Aorta (tissue), 5 donors: ENCODE data around the gene MYH15. TPM values are rescaled to one million over a fixed set of nuclear protein-coding genes. Genes with fewer than 3 reads are reported as not detected.

ENCODE experiments used
- ATAC-seq: fragments of 200-7000 bp; cut with Tn5 transposase; one replicate; pipeline ENCODE4 v1.9.1; 2022; ENCODE audit warnings: moderate library complexity; ENCODE audit not compliant: low FRiP score
- DNase-seq, 2 donors: peaks; one replicate each; pipeline ENCODE4 v3.0.0-alpha.2; 2020
- H3K27ac ChIP-seq, 2 donors: one replicate each; pipeline ENCODE4 v1.5.1; 2013; ENCODE audit warnings: low read length in 2 of 2, mild to moderate bottlenecking in 2 of 2, moderate library complexity in 2 of 2, control low read depth in 1 of 2, inconsistent platforms in 1 of 2, low read depth in 1 of 2
- H3K27me3 ChIP-seq, 2 donors: one replicate each; pipeline ENCODE4 v1.6.1; 2013; ENCODE audit warnings: control low read depth in 1 of 2, low read length in 1 of 2, mild to moderate bottlenecking in 1 of 2, moderate library complexity in 1 of 2; ENCODE audit not compliant: insufficient read depth in 2 of 2, control insufficient read depth in 1 of 2
- H3K36me3 ChIP-seq, 2 donors: one replicate each; pipeline ENCODE4 v1.6.1; 2013; ENCODE audit warnings: control low read depth in 1 of 2, low read length in 1 of 2, mild to moderate bottlenecking in 1 of 2; ENCODE audit not compliant: insufficient read depth in 2 of 2, control insufficient read depth in 1 of 2
- H3K4me1 ChIP-seq, 2 donors: one replicate each; pipeline ENCODE4 v1.6.1; 2013; ENCODE audit warnings: low read length in 2 of 2, control low read depth in 1 of 2, mild to moderate bottlenecking in 1 of 2, moderate library complexity in 1 of 2; ENCODE audit not compliant: insufficient read depth in 2 of 2, control insufficient read depth in 1 of 2
- H3K4me3 ChIP-seq, 2 donors: one replicate each; pipeline ENCODE4 v1.5.1; 2013; ENCODE audit warnings: low read length in 2 of 2, control low read depth in 1 of 2, mild to moderate bottlenecking in 1 of 2
- H3K9me3 ChIP-seq: one replicate; pipeline ENCODE4 v1.6.1; 2013; ENCODE audit warnings: mild to moderate bottlenecking, low read length; ENCODE audit not compliant: control insufficient read depth
- WGBS, 2 donors: extraction: QIAGEN DNeasy Blood & Tissue Kit; methylation state at CpG; one replicate each; pipeline ENCODE4 v1.1.7; 2013; 5-methylcytosine and 5-hydroxymethylcytosine counted together
- intact Hi-C, 2 donors: fragments of 100-400 bp; cut with DNase I; formaldehyde crosslinking; loops; one replicate each; pipeline versions ENCODE4 v1.14.2 to v1.15.0; 2022
- polyA plus RNA-seq, 2 donors: library from polyadenylated mRNA; stranded (reverse); fragments of 200-250 nt; gene quantifications; one replicate each; pipeline ENCODE4 v1.2.3, GENCODE V29; 2013
- total RNA-seq, 2 donors: library from RNA; stranded (reverse); fragmentation: NEBNext Ultra II Directional; extraction: Animal tissue kit (Norgen Biotek cat#: 25700); gene quantifications; one replicate each; pipeline ENCODE4 v1.2.1, GENCODE V29; 2021
- donor health status: healthy with polysubstance abuse.
- donor health status: Bipolar disorder and iron deficiency.
- donor health status: DM: no; HTN: no; CAD: no.
- donor health status: DM: no; HTN: no; CAD: no.
- donor health status: DM: yes; HTN: yes; CAD: no.

MYH15 gene
- total and polyA plus RNA-seq, 4 donors, result 0.03 to 0.15 (median 0.05) TPM; not detected in 1

DNA sequence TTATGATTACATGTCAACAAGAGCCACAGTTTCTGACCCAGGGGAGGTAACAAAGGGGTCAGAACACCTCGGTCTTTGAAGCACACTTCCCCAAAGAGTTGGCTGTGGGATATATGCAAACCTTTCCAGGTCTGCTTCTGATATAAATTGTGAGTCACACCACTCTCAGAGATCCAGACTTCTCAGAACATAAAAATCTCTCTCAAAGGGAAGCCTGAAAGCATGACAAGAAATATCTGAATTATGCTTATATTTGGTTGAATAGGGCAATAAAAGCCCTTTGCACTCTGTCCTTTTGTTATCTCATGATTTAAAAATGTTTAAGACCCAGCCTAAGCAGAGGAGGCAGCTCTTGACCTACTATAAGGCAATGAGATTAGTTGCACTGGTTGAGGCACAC lies 56.8 kb downstream of the MYH15 start:
- H3K36me3 ChIP-seq, result no peaks in the 10 kb centered on the region
- no peak for ATAC-seq
- peaks cover 1% of the 10 kb centered on the region for H3K9me3 ChIP-seq
- 54 to 67% methylated on average over 1 of the region's 1 CpG for WGBS, 2 donors
- no peak overlapping the region for H3K27ac ChIP-seq
- H3K27me3 ChIP-seq, result no peaks in the 10 kb centered on the region
- no peak overlapping the region for H3K4me3 ChIP-seq
- intact Hi-C loops, result no loop called here
- no peaks in the 10 kb centered on the region for H3K4me1 ChIP-seq
- DNase-seq, result no peak

GRCh38 chr3:108450444-108450843 lies 60.0 kb downstream of the MYH15 start:
- no peak overlapping the region for H3K4me3 ChIP-seq
- WGBS, 2 donors, result 41 to 76% methylated on average over 2 of the region's 2 CpGs
- no peaks in the 10 kb centered on the region for H3K27me3 ChIP-seq
- ATAC-seq, result no peak
- no peaks in the 10 kb centered on the region for H3K36me3 ChIP-seq
- peaks cover 4% of the 10 kb centered on the region for H3K9me3 ChIP-seq
- DNase-seq, result no peak
- H3K4me1 ChIP-seq, result no peaks in the 10 kb centered on the region
- intact Hi-C loops, result no loop called here
- H3K27ac ChIP-seq, result no peak overlapping the region

DNA sequence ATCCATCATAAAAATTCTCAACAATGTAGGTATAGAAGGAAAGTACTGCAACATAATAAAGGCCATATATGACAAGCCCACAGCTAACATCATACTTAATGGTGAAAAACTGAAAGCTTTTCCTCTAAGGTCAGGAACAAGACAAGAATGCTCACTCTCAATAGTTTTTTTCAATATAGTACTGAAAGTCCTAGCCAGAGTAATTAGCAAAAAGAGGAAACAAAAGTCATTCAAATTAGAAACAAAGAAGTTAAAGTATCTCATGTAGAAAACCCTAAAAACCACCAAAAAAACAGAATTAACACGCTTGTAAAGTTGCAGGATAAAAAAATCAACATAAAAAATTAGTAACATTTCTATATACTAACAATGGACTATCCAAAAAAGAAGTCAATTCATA lies 61.8 kb downstream of the MYH15 start:
- Histone ChIP-seq H3K27me3 (no peaks in the 10 kb centered on the region), H3K9me3 (peaks cover 3% of the 10 kb centered on the region), H3K4me1 (no peaks in the 10 kb centered on the region), H3K36me3 (no peaks in the 10 kb centered on the region), H3K27ac (no peak overlapping the region), H3K4me3 (no peak overlapping the region)
- 77 to 79% methylated on average over 1 of the region's 1 CpG for WGBS, 2 donors
- no peak for DNase-seq
- intact Hi-C loops, result no loop called here
- no peak for ATAC-seq

DNA sequence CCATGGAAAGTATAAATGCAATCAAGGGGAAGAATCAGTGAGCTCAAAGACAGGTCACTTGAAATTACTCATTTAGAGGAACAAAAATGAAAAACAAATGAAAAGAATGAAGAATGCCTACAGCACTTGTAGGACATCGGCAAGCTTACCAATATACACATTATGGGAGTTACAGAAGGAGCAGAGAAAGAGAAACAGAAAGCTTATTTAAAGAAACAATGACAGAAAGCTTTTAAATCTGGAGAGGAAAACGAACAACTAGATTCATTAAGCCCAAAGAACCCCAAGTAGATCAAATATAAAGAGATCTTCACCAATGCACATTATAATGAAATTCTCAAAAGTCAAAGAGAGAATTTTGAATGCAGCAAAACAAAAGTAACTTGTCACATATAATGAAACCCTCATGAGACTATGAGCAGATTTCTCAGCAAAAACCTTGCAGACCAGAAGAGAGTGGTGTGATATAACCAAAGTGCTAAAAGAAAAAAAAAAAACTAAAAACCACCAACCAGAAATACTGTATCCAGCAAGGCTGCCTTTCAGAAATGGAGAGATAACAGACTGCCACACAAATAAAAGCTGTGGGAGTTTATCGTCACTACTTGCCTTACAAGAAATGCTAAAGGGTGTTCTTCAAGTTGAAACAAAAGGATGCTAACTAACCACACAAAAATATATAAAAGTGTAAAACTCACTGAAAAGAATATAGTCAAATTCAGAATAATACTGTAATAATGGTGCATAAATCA lies 63.1 kb downstream of the MYH15 start:
- intact Hi-C loops, result no loop called here
- Histone ChIP-seq H3K36me3 (no peaks in the 10 kb centered on the region), H3K27me3 (no peaks in the 10 kb centered on the region), H3K4me1 (no peaks in the 10 kb centered on the region), H3K4me3 (no peak overlapping the region), H3K9me3 (peaks cover 3% of the 10 kb centered on the region), H3K27ac (no peak overlapping the region)
- ATAC-seq, result no peak
- no peak for DNase-seq
- 66 to 85% methylated on average over 3 of the region's 3 CpGs for WGBS, 2 donors

DNA sequence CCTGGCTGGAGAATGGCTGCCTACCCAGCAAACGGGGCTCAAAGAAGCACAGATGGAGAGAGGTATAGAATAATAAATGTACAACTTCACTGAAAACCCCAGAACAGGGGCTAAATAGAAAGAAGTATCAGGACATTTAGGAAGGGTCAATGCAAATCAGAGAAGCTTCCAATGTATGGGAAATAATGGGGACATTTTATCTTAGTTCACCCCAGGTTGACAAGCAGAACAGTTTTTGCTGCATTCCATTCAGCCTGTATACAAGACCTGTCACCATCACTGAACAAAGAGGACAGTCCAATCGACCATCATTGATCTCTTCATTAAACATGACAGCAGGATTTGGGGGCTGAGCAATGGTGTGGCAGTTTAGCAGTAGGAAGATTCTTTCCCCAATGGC lies 68.1 kb downstream of the MYH15 start:
- DNase-seq (no peak), ATAC-seq (no peak)
- H3K4me3 ChIP-seq, result no peak overlapping the region
- no peaks in the 10 kb centered on the region for H3K4me1 ChIP-seq
- WGBS, 2 donors, result 51 to 53% methylated on average over 2 of the region's 2 CpGs
- H3K27ac ChIP-seq, result no peak overlapping the region
- H3K9me3 ChIP-seq, result peaks cover 3% of the 10 kb centered on the region
- intact Hi-C loops, result no loop called here
- H3K36me3 ChIP-seq, result no peaks in the 10 kb centered on the region
- H3K27me3 ChIP-seq, result no peaks in the 10 kb centered on the region

DNA sequence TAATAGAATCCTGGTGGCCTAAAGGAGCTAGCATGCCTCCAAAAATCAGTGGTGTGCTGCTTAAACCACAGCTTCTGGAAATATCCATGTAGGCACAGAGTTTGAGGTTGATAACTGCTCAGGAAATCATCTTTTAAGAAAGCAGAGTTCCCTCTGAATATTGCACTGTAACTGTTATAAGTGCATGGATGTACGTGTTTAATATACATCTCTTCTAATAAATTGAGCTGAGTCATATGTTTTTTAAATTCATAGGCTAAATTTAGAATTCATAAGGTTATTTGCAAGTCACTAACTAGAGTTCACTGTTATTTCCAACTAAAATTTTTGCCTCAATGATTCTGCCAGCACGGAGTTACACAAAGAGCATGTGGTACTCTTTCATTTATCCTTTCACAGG lies 68.9 kb downstream of the MYH15 start:
- H3K27me3 ChIP-seq, result no peaks in the 10 kb centered on the region
- no peaks in the 10 kb centered on the region for H3K4me1 ChIP-seq
- DNase-seq (no peak), ATAC-seq (no peak)
- H3K36me3 ChIP-seq, result no peaks in the 10 kb centered on the region
- H3K4me3 ChIP-seq, result no peak overlapping the region
- no peak overlapping the region for H3K27ac ChIP-seq
- 42 to 51% methylated on average over 2 of the region's 2 CpGs for WGBS, 2 donors
- intact Hi-C loops, result no loop called here
- peaks cover 3% of the 10 kb centered on the region for H3K9me3 ChIP-seq

- DNase-seq (no peak), ATAC-seq (no peak)
- Histone ChIP-seq H3K27ac (no peak overlapping the region), H3K4me1 (no peaks in the 10 kb centered on the region), H3K27me3 (no peaks in the 10 kb centered on the region), H3K36me3 (no peaks in the 10 kb centered on the region), H3K4me3 (no peak overlapping the region), H3K9me3 (peaks cover 1% of the 10 kb centered on the region)
- WGBS, 2 donors, result 62 to 65% methylated on average over 7 of the region's 7 CpGs
- intact Hi-C loops, result no loop called here
These were observed 69.3 kb downstream of the MYH15 start for GRCh38 chr3:108441071-108441507.

DNA sequence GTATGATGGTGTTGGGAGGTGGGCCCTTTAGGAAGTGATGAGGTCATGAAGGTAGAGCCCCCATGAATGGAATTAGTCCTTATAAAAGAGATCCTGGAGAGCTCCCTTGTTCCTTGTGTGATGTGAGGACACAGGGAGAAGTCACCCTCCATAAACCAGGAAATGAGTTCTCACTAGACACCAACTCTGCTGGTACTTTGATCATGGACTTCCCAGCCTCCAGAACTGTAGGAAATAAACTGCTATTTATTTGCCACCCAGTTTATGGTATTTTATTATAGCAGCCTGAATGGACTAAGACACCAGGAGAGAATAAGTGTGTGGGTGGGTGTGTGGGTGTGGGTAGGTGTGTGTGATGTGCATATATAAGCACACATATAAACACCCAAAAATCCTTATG lies 71.9 kb downstream of the MYH15 start:
- intact Hi-C loops, result no loop called here
- DNase-seq (no peak), ATAC-seq (no peak)
- no peaks in the 10 kb centered on the region for H3K9me3 ChIP-seq
- no peaks in the 10 kb centered on the region for H3K27me3 ChIP-seq
- no peaks in the 10 kb centered on the region for H3K4me1 ChIP-seq
- H3K27ac ChIP-seq, result no peak overlapping the region
- no peaks in the 10 kb centered on the region for H3K36me3 ChIP-seq
- H3K4me3 ChIP-seq, result no peak overlapping the region

GRCh38 chr3:108437439-108437838 lies 73.0 kb downstream of the MYH15 start:
- 15 to 44% methylated on average over 3 of the region's 3 CpGs for WGBS, 2 donors
- ATAC-seq (no peak), DNase-seq (no peak)
- Histone ChIP-seq H3K9me3 (no peaks in the 10 kb centered on the region), H3K27ac (no peak overlapping the region), H3K27me3 (no peaks in the 10 kb centered on the region), H3K4me1 (no peaks in the 10 kb centered on the region), H3K36me3 (no peaks in the 10 kb centered on the region), H3K4me3 (no peak overlapping the region)
- intact Hi-C loops, result no loop called here
